K562 (cell line): Measurements from ENCODE around the gene SPATA2. TPM values are rescaled to one million over a fixed set of nuclear protein-coding genes. Genes with fewer than 3 reads are reported as not detected.

Source experiments
- ATAC-seq: fragments of 200-7000 bp; cut with Tn5 transposase; 3 replicates; pipeline ENCODE4 v1.9.1; 2020; ENCODE audit warnings: moderate library complexity
- BruUV-seq: library from RNA; stranded (reverse); fragments of 400-500 nt; replicated peaks from 2 replicates; lab custom pipeline; 2021; lab: Mats Ljungman, UMichigan
- CTCF ChIA-PET: fragments of 300-600 bp; formaldehyde crosslinking; extraction: SDS; loops from one replicate; lab custom pipeline; 2021; ENCODE audit warnings: low intra/inter-chr PET ratio; lab: Yijun Ruan, JAX
- POLR2A ChIA-PET: fragments of 300-600, 350-650 bp; sonication (Branson Sonifier 250); formaldehyde crosslinking; extraction: SDS; loops from one replicate; lab custom pipeline; 2021; ENCODE audit warnings: antibody characterized with exemption, inconsistent platforms; lab: Yijun Ruan, JAX
- DNase-seq, 4 experiments: peaks; one replicate each; pipeline versions ENCODE4 v3.0.0 to v3.0.0-alpha.2; 2011 to 2018; ENCODE audit warnings: low spot score in 3 of 4, mixed read lengths in 3 of 4; ENCODE audit errors: extremely low read depth in 1 of 4
- FAIRE-seq: peaks from 2 replicates; lab custom pipeline; 2011; peaks lifted over from hg19 to GRCh38; lab: Jason Lieb, UNC
- H2AFZ ChIP-seq: 2 replicates; pipeline ENCODE4 v1.6.0; 2011; ENCODE audit warnings: low read depth, low read length, control low read depth, inconsistent platforms
- H3K27ac ChIP-seq: fragments of 200-600 bp; 3 replicates; pipeline ENCODE4 v1.8.0; 2011; ENCODE audit warnings: low read depth, mild to moderate bottlenecking, control low read depth, inconsistent platforms, low read length, moderate library complexity, mixed read lengths; ENCODE audit errors: extremely low read depth
- H3K27me3 ChIP-seq, 2 experiments: fragments of 300-600 bp in 1 of 2; 2 replicates in 1 of 2; 3 replicates in 1 of 2; pipeline versions ENCODE4 v1.6.0 to v1.8.0; 2011; ENCODE audit warnings: inconsistent platforms in 2 of 2, low read length in 2 of 2, mild to moderate bottlenecking in 1 of 2, mixed read lengths in 1 of 2, moderate library complexity in 1 of 2; ENCODE audit not compliant: control insufficient read depth in 2 of 2, insufficient read depth in 2 of 2
- H3K36me3 ChIP-seq: fragments of 300-600 bp; 3 replicates; pipeline ENCODE4 v1.8.0; 2011; ENCODE audit warnings: mild to moderate bottlenecking, low read length, inconsistent platforms; ENCODE audit not compliant: control insufficient read depth, insufficient read depth
- H3K4me1 ChIP-seq, 2 experiments: fragments of 200-600 bp in 1 of 2; replicated peaks in 1 of 2; 2 replicates in 1 of 2; 3 replicates in 1 of 2; pipeline versions ENCODE4 v1.5.1 to v1.8.0; 2011; ENCODE audit warnings: inconsistent platforms in 2 of 2, low read length in 2 of 2, mild to moderate bottlenecking in 1 of 2, mixed read lengths in 1 of 2, moderate library complexity in 1 of 2; ENCODE audit not compliant: control insufficient read depth in 2 of 2, insufficient read depth in 2 of 2
- H3K4me2 ChIP-seq: 2 replicates; pipeline ENCODE4 v1.6.1; 2011; ENCODE audit warnings: low read length, control low read depth, inconsistent platforms, mixed read lengths; ENCODE audit not compliant: insufficient read depth
- H3K4me3 ChIP-seq: fragments of 200-600 bp; sonication (generic), shearing (Covaris generic); 2 replicates; pipeline ENCODE4 v1.5.1; 2016; ENCODE audit warnings: control low read depth, inconsistent platforms
- H3K79me2 ChIP-seq: fragments of 200-600 bp; 3 replicates; pipeline ENCODE4 v1.8.0; 2011; ENCODE audit warnings: low read length, inconsistent platforms; ENCODE audit not compliant: control insufficient read depth, insufficient read depth
- H3K9ac ChIP-seq, 2 experiments: 2 replicates each; pipeline versions ENCODE4 v1.6.0 to v1.6.1; 2011; ENCODE audit warnings: low read depth in 2 of 2, low read length in 2 of 2, control low read depth in 1 of 2, inconsistent platforms in 1 of 2, mild to moderate bottlenecking in 1 of 2, mixed read lengths in 1 of 2; ENCODE audit not compliant: insufficient read depth in 1 of 2
- H3K9me1 ChIP-seq: one replicate; pipeline ENCODE4 v1.6.0; 2011; ENCODE audit warnings: inconsistent platforms, mild to moderate bottlenecking, low read length, moderate library complexity; ENCODE audit not compliant: control insufficient read depth, insufficient read depth
- H3K9me3 ChIP-seq: replicated peaks from 2 replicates; pipeline ENCODE4 v1.5.1; 2011; ENCODE audit warnings: low read depth, low read length, inconsistent platforms; ENCODE audit not compliant: control insufficient read depth, insufficient read depth
- H4K20me1 ChIP-seq: replicated peaks from 2 replicates; pipeline ENCODE4 v1.6.1; 2011; ENCODE audit warnings: low read length, inconsistent platforms, mixed read lengths; ENCODE audit not compliant: control insufficient read depth, insufficient read depth
- CBFB ChIP-seq: sonication (generic); formaldehyde crosslinking; IDR thresholded peaks from 2 replicates; pipeline ENCODE4 v1.4.0; 2020; ENCODE audit warnings: mild to moderate bottlenecking, missing genetic modification reagents
- CREM ChIP-seq: IDR thresholded peaks from 2 replicates; pipeline ENCODE4 v1.6.1; 2014; ENCODE audit warnings: antibody characterized with exemption, low read depth
- EWSR1 ChIP-seq: fragments of 450-650 bp; IDR thresholded peaks from 2 replicates; pipeline ENCODE4 v1.6.1; 2018; ENCODE audit warnings: borderline replicate concordance, mild to moderate bottlenecking, low read depth, moderate library complexity; ENCODE audit not compliant: partially characterized antibody
- HNRNPL ChIP-seq: fragments of 200-400 bp; formaldehyde crosslinking; IDR thresholded peaks from 2 replicates; pipeline ENCODE4 v1.6.1; 2017; ENCODE audit warnings: low read depth, mild to moderate bottlenecking, low read length
- MCM7 ChIP-seq, 2 experiments: fragments of 450-650 bp; IDR thresholded peaks; 2 replicates each; pipeline ENCODE4 v1.6.1; 2016 to 2018
- MTA3 ChIP-seq: fragments of 450-650 bp; formaldehyde crosslinking; IDR thresholded peaks from 2 replicates; pipeline ENCODE4 v1.6.1; 2017; ENCODE audit warnings: mild to moderate bottlenecking, borderline replicate concordance
- SLC30A9 ChIP-seq: fragments of 250-450 bp; sonication (Bioruptor Pico); IDR thresholded peaks from 2 replicates; pipeline ENCODE4 v1.8.0; 2022; ENCODE audit warnings: mild to moderate bottlenecking, moderate library complexity
- YY1 ChIP-seq, 3 experiments: IDR thresholded peaks; 2 replicates each; pipeline ENCODE4 v1.6.1; 2011; ENCODE audit warnings: low read length in 2 of 3, mild to moderate bottlenecking in 2 of 3, moderate library complexity in 2 of 3, borderline replicate concordance in 1 of 3, control low read depth in 1 of 3, low read depth in 1 of 3; ENCODE audit not compliant: insufficient read depth in 3 of 3, insufficient replicate concordance in 2 of 3, control insufficient read depth in 1 of 3, insufficient read length in 1 of 3; ENCODE audit errors: extremely low read depth in 1 of 3
- ZC3H4 ChIP-seq: sonication (generic); formaldehyde crosslinking; IDR thresholded peaks from 2 replicates; pipeline ENCODE4 v1.9.0; 2021; ENCODE audit warnings: missing genetic modification reagents, borderline replicate concordance
- ZNF316 ChIP-seq: fragments of 450-650 bp; IDR thresholded peaks from 2 replicates; pipeline ENCODE4 v1.6.1; 2016
- ZNF592 ChIP-seq: fragments of 450-650 bp; IDR thresholded peaks from 2 replicates; pipeline ENCODE4 v1.6.1; 2017; ENCODE audit warnings: antibody characterized with exemption, mild to moderate bottlenecking
- WGBS: fragments of 100-300 bp; shearing (Covaris generic); methylation state at CpG from one replicate; pipeline ENCODE4 v1.1.6; 2016; ENCODE audit warnings: low coverage, mixed read lengths; ENCODE audit not compliant: insufficient coverage; ENCODE audit errors: missing lambda C conversion rate; 5-methylcytosine and 5-hydroxymethylcytosine counted together
- in situ Hi-C: fragments of 300-500 bp; cut with MboI; formaldehyde crosslinking; loops from 4 replicates; pipeline ENCODE4 v1.15.0; 2018; ENCODE audit warnings: inconsistent platforms, mixed read lengths
- intact Hi-C: fragments of 100-400 bp; cut with micrococcal nuclease; formaldehyde crosslinking; loops from 2 replicates; pipeline ENCODE4 v1.14.2; 2022
- polyA plus RNA-seq, 8 experiments: library from polyadenylated mRNA; depleted of rRNA in 4 of 8; stranded (reverse) in 5 of 8; unstranded in 3 of 8; fragments of >200 nt; fragmentation: Nextera tagmentation in 2 of 8; fragmentation: Illumina TruSeq in 1 of 8; extraction: Ambion mirVana in 2 of 8; extraction: Trizol in 1 of 8; gene quantifications; 2 replicates each; pipeline versions ENCODE4 v1.2.1 to v1.2.3, GENCODE V29; 2011 to 2014; ENCODE audit warnings: inconsistent platforms in 1 of 8, missing spikeins in 1 of 8
- total RNA-seq, 7 experiments: library from RNA; depleted of rRNA in 6 of 7; stranded (reverse); fragments of >200 nt in 6 of 7; fragmentation: Illumina TruSeq in 2 of 7; extraction: Trizol in 2 of 7; gene quantifications; 2 replicates each; pipeline versions ENCODE4 v1.2.1 to v1.2.3, GENCODE V29; 2011 to 2021; ENCODE audit warnings: low replicate concordance in 1 of 7
- TF ChIP-seq, protein P1 (sequence below): sonication (generic); IDR thresholded peaks from 2 replicates; pipeline ENCODE4 v1.6.1; 2016
- TF ChIP-seq, protein P2 (sequence below): fragments of 450-650 bp; IDR thresholded peaks from 2 replicates; pipeline ENCODE4 v1.6.1; 2017; ENCODE audit warnings: mild to moderate bottlenecking, moderate library complexity

SPATA2 gene
- total and polyA plus RNA-seq, 9 of the 15 experiments (the other 6 are each of a cell fraction or from before 2014, with no cell fraction given) = 0.46 to 8.2 (median 2.7) TPM

- no peaks in the 10 kb centered on the region for H3K27me3 ChIP-seq
- ATAC-seq = peak; percentile 29
- peak overlapping the region; percentile 95 for H3K4me2 ChIP-seq
- FAIRE-seq = no peak
- H3K9me1 ChIP-seq = peaks cover 5% of the 10 kb centered on the region
- CTCF ChIA-PET = interaction anchor here (0.6 kb wide), 1 partner anchor 593 kb away, joined by 5 read pairs; no protein-coding TSS in a partner anchor
- H3K4me1 ChIP-seq = peaks cover 22 to 30% of the 10 kb centered on the region in 2 experiments
- intact Hi-C loops (no loop called here), in situ Hi-C loops (no loop called here)
- peak overlapping the region; percentile 91 to 99 for H3K9ac ChIP-seq
- peak overlapping the region; percentile 71; the same call in 1 of the 2 replicates for H2AFZ ChIP-seq
- POLR2A ChIA-PET = interaction anchor here (0.7 to 4.5 kb wide), 10 partner anchors 9 to 172 kb away, joined by 3 to 30 read pairs (median 4); partner anchors contain the start of gene SNAI1
- DNase-seq = peak in 2 of 4 experiments; percentile 28 to 38
- H3K79me2 ChIP-seq = peaks cover 60% of the 10 kb centered on the region
- H3K9me3 ChIP-seq = no peaks in the 10 kb centered on the region
- H4K20me1 ChIP-seq = peaks cover 25% of the 10 kb centered on the region; the same call in 1 of the 2 replicates
- peak overlapping the region; percentile 95 for H3K4me3 ChIP-seq
- under 1% methylated on average over 12 of the region's 12 CpGs for WGBS
- H3K27ac ChIP-seq = peak overlapping the region; percentile 82
- peaks cover 36% of the 10 kb centered on the region for H3K36me3 ChIP-seq
- TSS peak; percentile 56 for BruUV-seq
- TF ChIP-seq SLC30A9 (no peak), EWSR1 (no peak), ZNF592 (0 out of 2 replicates have a peak, but pooled peaks have one; percentile 15), MCM7 (IDR thresholded peaks at IDR 0.05) (no peak), YY1 (IDR thresholded peaks at IDR 0.05; ENCODE audit: borderline replicate concordance in 1 of 3, control insufficient read depth in 1 of 3, extremely low read depth in 1 of 3, insufficient read depth in 3 of 3, insufficient read length in 1 of 3, insufficient replicate concordance in 2 of 3, low read depth in 1 of 3, low read length in 2 of 3) (peak in 2 of 3 experiments; percentile 67 to 81), HNRNPL (0 out of 2 replicates have a peak, but pooled peaks have one; percentile 56), MTA3 (no peak), ZNF316 (0 out of 2 replicates have a peak, but pooled peaks have one; percentile 7), CBFB (CRISPR knock-in tag) (no peak), ZC3H4 (CRISPR knock-in tag) (0 out of 2 replicates have a peak, but pooled peaks have one; percentile 66), CREM (0 out of 2 replicates have a peak, but pooled peaks have one; percentile 21)
- TF ChIP-seq, protein P1, sequence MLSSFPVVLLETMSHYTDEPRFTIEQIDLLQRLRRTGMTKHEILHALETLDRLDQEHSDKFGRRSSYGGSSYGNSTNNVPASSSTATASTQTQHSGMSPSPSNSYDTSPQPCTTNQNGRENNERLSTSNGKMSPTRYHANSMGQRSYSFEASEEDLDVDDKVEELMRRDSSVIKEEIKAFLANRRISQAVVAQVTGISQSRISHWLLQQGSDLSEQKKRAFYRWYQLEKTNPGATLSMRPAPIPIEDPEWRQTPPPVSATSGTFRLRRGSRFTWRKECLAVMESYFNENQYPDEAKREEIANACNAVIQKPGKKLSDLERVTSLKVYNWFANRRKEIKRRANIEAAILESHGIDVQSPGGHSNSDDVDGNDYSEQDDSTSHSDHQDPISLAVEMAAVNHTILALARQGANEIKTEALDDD = 0 out of 2 replicates have a peak, but pooled peaks have one; percentile 39
- TF ChIP-seq, protein P2, sequence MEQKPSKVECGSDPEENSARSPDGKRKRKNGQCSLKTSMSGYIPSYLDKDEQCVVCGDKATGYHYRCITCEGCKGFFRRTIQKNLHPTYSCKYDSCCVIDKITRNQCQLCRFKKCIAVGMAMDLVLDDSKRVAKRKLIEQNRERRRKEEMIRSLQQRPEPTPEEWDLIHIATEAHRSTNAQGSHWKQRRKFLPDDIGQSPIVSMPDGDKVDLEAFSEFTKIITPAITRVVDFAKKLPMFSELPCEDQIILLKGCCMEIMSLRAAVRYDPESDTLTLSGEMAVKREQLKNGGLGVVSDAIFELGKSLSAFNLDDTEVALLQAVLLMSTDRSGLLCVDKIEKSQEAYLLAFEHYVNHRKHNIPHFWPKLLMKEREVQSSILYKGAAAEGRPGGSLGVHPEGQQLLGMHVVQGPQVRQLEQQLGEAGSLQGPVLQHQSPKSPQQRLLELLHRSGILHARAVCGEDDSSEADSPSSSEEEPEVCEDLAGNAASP = no peak
These were observed 21.9 kb upstream of the SPATA2 start for GRCh38 chr20:49937027-49937929.
